Ovary (tissue), 9 donors: ENCODE data around the gene B3GNT7. TPM values are rescaled to one million over a fixed set of nuclear protein-coding genes. Genes with fewer than 3 reads are reported as not detected.

ENCODE experiments used
- DNase-seq, 5 donors: peaks; one replicate each; pipeline ENCODE4 v3.0.0-alpha.2; 2019 to 2020
- H3K27ac ChIP-seq, 2 donors: fragments of 200-600 bp; one replicate each; pipeline versions ENCODE4 v1.5.1 to v1.8.0; 2019 to 2022
- H3K27me3 ChIP-seq: fragments of 200-600 bp; one replicate; pipeline ENCODE4 v1.8.0; 2022
- H3K36me3 ChIP-seq: fragments of 200-600 bp; sonication (generic); one replicate; pipeline ENCODE4 v1.5.1; 2019
- H3K4me1 ChIP-seq: one replicate; pipeline ENCODE4 v1.8.1; 2013; ENCODE audit warnings: mild to moderate bottlenecking, moderate library complexity; ENCODE audit not compliant: insufficient read depth
- H3K4me3 ChIP-seq: fragments of 200-600 bp; sonication (generic); one replicate; pipeline ENCODE4 v1.5.1; 2017
- H3K9me3 ChIP-seq, 2 donors: fragments of 200-600 bp in 1 of 2; sonication (generic) in 1 of 2; one replicate each; pipeline versions ENCODE4 v1.5.1 to v1.8.1; 2013 to 2019; ENCODE audit warnings: mild to moderate bottlenecking in 1 of 2, moderate library complexity in 1 of 2
- EP300 ChIP-seq: sonication (generic); formaldehyde crosslinking; IDR thresholded peaks from one replicate; pipeline ENCODE4 v1.6.1; 2017; ENCODE audit warnings: antibody characterized with exemption
- POLR2A ChIP-seq: fragments of 450-650 bp; IDR thresholded peaks from one replicate; pipeline ENCODE4 v1.6.1; 2017; ENCODE audit warnings: antibody characterized with exemption, mild to moderate bottlenecking, moderate library complexity
- WGBS, 3 donors: extraction: QIAGEN DNeasy Blood & Tissue Kit in 1 of 3; methylation state at CpG; one replicate each; pipeline versions ENCODE4 v1.1.5 to v1.1.7; 2013 to 2017; 5-methylcytosine and 5-hydroxymethylcytosine counted together
- intact Hi-C, 4 donors: fragments of 100-400 bp; cut with DNase I; formaldehyde crosslinking; loops; one replicate each; pipeline versions ENCODE4 v1.11.0 to v1.15.1; 2022 to 2023
- polyA plus RNA-seq, 2 donors: library from polyadenylated mRNA; stranded (reverse); fragments of 200-250 nt in 1 of 2; fragments of 350-450 nt in 1 of 2; fragmentation: Illumina TruSeq in 1 of 2; extraction: RNeasy Lipid Tissue Mini Kit (QIAGEN cat#74804) in 1 of 2; gene quantifications; one replicate each; pipeline ENCODE4 v1.2.3, GENCODE V29; 2013 to 2014
- total RNA-seq, 7 donors: library from RNA; depleted of rRNA in 2 of 7; stranded (reverse); fragments of >200 nt in 2 of 7; fragmentation: NEBNext Ultra II Directional in 3 of 7; extraction: Animal tissue kit (Norgen Biotek cat#: 25700) in 3 of 7; gene quantifications; one replicate each; pipeline versions ENCODE4 v1.1.0 to v1.2.4, GENCODE V29; 2016 to 2023
- TF ChIP-seq, protein P1 (sequence below), 3 donors: fragments of 450-650 bp in 2 of 3; fragments of 200-600 bp in 1 of 3; IDR thresholded peaks; one replicate each; pipeline versions ENCODE4 v1.5.1 to v1.8.0; 2016 to 2022; ENCODE audit warnings: antibody characterized with exemption in 3 of 3, mild to moderate bottlenecking in 1 of 3
- donor health status: DM: no; HTN: no; CAD: no; lungs with moderate emphysema.
- donor health status: DM: no; HTN: no; CAD: no.
- donor health status: Bipolar disorder and iron deficiency.
- donor health status: DM: yes; HTN: yes; CAD: no.
- donor health status: DM: no; HTN: no; CAD: no.
- donor health status: DM: yes; HTN: yes; CAD: no.

B3GNT7 gene
- total and polyA plus RNA-seq, 9 donors = 4.8 to 34.0 (median 24.4) TPM

DNA sequence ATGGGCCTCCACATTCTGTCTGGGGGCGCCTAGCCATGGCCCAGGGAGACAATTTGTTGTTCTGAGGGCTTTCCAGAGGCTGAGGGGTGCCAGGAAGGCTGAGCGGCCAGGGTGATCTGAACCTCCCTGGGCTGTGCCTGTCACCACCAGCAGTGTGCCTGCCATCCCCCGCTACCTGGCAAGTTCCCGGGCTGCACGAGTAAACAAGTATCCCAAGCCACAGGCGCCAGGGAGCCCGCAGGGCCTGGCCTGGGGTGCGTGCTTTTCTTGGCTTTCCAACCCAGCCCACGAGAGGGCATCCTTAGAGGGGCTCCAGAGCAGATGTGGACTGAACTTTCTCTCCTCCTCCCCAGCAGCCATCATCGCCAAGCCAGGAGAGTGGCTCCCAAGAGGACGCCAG is 35.1 kb upstream of the B3GNT7 start:
- H3K27ac ChIP-seq = no peak overlapping the region
- no peaks in the 10 kb centered on the region for H3K27me3 ChIP-seq
- TF ChIP-seq, protein P1, sequence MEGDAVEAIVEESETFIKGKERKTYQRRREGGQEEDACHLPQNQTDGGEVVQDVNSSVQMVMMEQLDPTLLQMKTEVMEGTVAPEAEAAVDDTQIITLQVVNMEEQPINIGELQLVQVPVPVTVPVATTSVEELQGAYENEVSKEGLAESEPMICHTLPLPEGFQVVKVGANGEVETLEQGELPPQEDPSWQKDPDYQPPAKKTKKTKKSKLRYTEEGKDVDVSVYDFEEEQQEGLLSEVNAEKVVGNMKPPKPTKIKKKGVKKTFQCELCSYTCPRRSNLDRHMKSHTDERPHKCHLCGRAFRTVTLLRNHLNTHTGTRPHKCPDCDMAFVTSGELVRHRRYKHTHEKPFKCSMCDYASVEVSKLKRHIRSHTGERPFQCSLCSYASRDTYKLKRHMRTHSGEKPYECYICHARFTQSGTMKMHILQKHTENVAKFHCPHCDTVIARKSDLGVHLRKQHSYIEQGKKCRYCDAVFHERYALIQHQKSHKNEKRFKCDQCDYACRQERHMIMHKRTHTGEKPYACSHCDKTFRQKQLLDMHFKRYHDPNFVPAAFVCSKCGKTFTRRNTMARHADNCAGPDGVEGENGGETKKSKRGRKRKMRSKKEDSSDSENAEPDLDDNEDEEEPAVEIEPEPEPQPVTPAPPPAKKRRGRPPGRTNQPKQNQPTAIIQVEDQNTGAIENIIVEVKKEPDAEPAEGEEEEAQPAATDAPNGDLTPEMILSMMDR (IDR thresholded peaks at IDR 0.05) = no peak
- TF ChIP-seq POLR2A = no peak
- no peak for TF ChIP-seq EP300
- intact Hi-C loops = no loop called here
- H3K36me3 ChIP-seq = no peaks in the 10 kb centered on the region
- DNase-seq = no peak
- whole genome bisulfite sequencing, 3 donors = 93 to 97% (median 95%) methylated on average over 11 of the region's 11 CpGs
- no peaks in the 10 kb centered on the region for H3K9me3 ChIP-seq
- no peak overlapping the region for H3K4me3 ChIP-seq
- H3K4me1 ChIP-seq = peaks cover 9% of the 10 kb centered on the region

DNA sequence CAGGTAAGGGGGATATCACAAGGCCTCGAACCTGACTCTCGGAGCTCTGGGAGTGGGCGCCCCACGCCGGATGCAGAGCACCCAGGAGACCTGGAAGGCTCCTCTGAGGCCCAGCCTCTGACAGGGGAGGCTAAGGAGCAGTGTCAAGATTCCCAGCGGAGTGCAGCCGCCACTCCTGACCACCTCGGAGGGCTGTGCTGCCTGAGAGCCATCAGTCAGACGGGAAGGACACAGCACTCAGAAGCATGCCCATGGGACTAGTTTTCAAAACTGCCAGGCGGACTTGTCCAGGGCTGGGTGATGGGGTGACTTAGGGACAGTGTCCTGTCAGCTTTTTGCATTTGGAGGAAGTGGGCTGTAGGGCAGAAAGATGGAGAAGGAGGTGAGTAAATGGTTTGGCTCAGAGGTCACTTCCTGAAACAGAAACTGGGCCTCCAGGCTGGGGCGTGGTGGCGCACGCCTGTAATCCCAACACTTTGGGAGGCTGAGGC is 34.6 kb upstream of the B3GNT7 start:
- no peaks in the 10 kb centered on the region for H3K36me3 ChIP-seq
- H3K4me1 ChIP-seq = peaks cover 4% of the 10 kb centered on the region
- WGBS, 3 donors = 96 to 99% (median 97%) methylated on average over 8 to 13 of the region's 13 CpGs
- H3K27me3 ChIP-seq = no peaks in the 10 kb centered on the region
- no peak overlapping the region for H3K27ac ChIP-seq
- no peak for DNase-seq
- H3K4me3 ChIP-seq = no peak overlapping the region
- intact Hi-C loops = no loop called here
- TF ChIP-seq EP300 (no peak), POLR2A (no peak)
- TF ChIP-seq, protein P1 (IDR thresholded peaks at IDR 0.05) = no peak
- H3K9me3 ChIP-seq = no peaks in the 10 kb centered on the region

DNA sequence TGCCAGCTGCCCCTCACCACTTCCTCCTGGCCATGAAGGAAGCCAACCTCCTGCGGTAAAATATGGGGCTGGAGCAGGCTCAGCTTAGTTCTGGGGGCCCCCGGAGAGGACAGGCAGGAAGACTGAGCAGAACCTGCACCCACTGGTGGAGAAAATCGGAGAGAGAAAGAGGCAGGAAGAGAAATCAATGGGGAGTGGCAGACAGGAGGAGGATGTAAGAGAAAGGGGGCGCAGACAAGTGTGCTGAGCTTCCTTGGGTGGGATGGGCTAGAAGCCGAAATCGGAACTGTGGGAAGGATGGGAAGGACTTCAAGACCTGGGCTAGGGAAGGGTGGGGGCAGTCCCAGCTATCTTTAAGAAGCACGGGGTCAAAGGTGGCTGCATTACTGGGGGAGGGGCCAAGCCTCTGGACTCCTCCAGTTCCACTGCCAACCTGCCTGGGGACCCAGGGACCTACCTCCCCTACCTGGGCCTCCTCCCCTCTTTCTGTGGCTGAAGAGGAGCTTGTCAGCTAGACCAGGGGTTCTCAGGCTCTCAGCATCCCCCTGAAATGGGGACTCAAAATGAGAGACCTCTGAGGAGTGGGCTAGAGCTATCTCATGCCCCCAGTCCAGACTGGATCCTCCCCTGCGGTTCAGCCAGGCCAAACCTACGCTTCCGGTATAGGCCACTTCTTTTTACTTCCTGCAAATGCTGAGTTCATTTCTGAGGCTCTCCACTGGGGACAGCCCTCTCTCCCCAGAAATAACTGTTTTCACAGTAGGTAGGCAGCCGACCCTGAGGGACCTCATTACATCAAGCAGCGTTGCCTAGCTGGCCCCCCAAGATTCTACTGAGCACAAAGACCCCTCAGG is 33.6 kb upstream of the B3GNT7 start:
- H3K9me3 ChIP-seq = no peaks in the 10 kb centered on the region
- no peaks in the 10 kb centered on the region for H3K27me3 ChIP-seq
- no peak overlapping the region for H3K4me3 ChIP-seq
- DNase-seq = no peak
- peaks cover 2% of the 10 kb centered on the region for H3K4me1 ChIP-seq
- 82 to 86% (median 84%) methylated on average over 12 of the region's 12 CpGs for WGBS, 3 donors
- intact Hi-C loops = no loop called here
- H3K36me3 ChIP-seq = no peaks in the 10 kb centered on the region
- TF ChIP-seq, protein P1 (IDR thresholded peaks at IDR 0.05) = no peak
- TF ChIP-seq POLR2A (no peak), EP300 (no peak)
- H3K27ac ChIP-seq = no peak overlapping the region

DNA sequence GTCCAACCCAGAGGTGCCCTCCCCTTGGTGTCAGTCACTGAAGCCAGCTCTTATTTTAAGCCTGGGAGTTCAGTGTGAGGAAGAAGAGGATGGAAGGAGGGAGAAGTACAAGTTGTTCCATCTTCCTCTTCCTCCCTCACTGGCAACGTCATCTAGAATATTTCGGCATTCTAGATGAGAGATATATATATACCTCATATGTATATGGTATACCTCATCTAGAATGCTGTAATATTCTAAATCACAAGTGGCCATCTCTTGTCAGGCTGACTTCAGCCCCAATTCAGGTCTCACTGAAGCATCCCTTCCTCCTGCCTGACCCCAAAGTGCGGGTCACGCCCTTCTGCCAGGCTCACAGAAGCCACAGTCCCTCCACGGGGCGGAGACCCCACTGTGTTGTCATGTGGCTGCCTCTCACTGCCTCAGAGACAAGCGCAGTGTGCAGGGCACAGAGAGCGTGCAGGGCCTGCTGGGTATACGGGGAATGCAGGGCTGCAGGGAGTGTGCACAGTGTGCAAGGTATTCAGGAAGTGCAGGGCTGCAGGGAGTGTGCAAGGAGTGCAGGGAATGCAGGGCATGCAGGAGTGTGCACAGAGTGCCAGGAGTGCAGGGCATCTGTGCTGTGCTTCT is 32.8 kb upstream of the B3GNT7 start:
- no peak overlapping the region for H3K27ac ChIP-seq
- TF ChIP-seq POLR2A (no peak), EP300 (no peak)
- TF ChIP-seq, protein P1 (IDR thresholded peaks at IDR 0.05) = no peak
- no peaks in the 10 kb centered on the region for H3K4me1 ChIP-seq
- no peaks in the 10 kb centered on the region for H3K9me3 ChIP-seq
- no peak for DNase-seq
- 86 to 88% (median 86%) methylated on average over 9 of the region's 9 CpGs for WGBS, 3 donors
- no peak overlapping the region for H3K4me3 ChIP-seq
- H3K27me3 ChIP-seq = no peaks in the 10 kb centered on the region
- H3K36me3 ChIP-seq = no peaks in the 10 kb centered on the region
- intact Hi-C loops = no loop called here
